ENCODE measurements around the gene KCNH4. TPM values are rescaled to one million over a fixed set of nuclear protein-coding genes. Genes with fewer than 3 reads are reported as not detected.

Gene KCNH4
- total and polyA plus RNA-seq, 4 donors = 0.01 TPM; not detected in 3

DNA sequence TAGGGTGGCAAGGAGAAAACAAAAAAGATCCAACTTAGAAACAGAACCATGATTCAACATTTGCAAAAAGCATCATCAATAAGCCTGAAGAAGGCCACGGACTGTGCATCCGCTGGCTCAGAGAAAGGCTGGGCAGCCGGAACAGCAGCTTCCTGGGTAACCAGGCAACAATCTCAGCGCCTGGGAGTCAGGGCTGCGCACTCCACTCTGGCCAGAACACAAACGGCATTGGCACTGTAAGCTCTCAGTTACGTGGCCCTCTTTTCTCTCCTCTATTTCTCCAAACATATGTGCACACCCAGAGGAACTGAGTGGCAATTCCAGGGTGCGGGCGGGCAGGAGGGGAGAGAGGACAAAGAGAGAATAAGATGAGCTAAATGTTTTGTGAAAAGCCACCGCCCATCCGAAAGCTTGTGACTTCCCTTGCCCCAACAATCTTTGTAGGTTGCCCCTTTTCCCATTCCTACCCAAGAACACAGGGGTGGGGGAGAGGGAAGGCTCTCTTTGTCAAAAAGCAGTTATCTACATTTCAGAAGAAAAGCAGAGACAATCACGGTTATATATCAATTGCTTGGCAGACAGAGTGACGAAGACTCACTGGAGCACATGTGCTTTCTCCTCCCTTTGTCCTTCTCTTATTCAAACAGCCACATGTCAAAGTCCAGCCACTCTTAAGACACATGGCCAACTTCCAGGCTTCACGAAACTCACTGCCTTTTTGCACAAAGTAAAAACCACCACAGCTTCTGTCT lies 19.9 kb upstream of the KCNH4 start:
- Histone ChIP-seq H3K9ac (ENCODE audit: low read depth in 1 of 2, low read length in 2 of 2) (no peak overlapping the region), H3K27me3 (ENCODE audit: control insufficient read depth in 4 of 4, insufficient read depth in 4 of 4, low read length in 3 of 4) (no peaks in the 10 kb centered on the region), H3K27ac (ENCODE audit: low read depth in 1 of 2, low read length in 2 of 2) (peak overlapping the region in 1 of 2 donors; percentile 41), H3K4me1 (ENCODE audit: control insufficient read depth in 4 of 4, insufficient read depth in 4 of 4, low read length in 3 of 4) (peaks cover 9 to 16% (median 13%) of the 10 kb centered on the region in 4 donors), H3K4me3 (ENCODE audit: low read depth in 1 of 3, low read length in 3 of 3) (no peak overlapping the region), H3K9me3 (ENCODE audit: control insufficient read depth in 4 of 4, low read length in 3 of 4) (no peaks in the 10 kb centered on the region), H3K36me3 (ENCODE audit: control insufficient read depth in 4 of 4, insufficient read depth in 3 of 4, low read depth in 1 of 4, low read length in 3 of 4) (peaks cover 1 to 19% (median 9%) of the 10 kb centered on the region in 4 donors)
- WGBS = 47% methylated on average over 14 of the region's 14 CpGs
- no peak for DNase-seq (ENCODE audit: low spot score)
- TF ChIP-seq HNF4A (conservative IDR thresholded peaks at IDR 0.05) (peak; percentile 73 to 74), RAD21 (IDR thresholded peaks at IDR 0.05) (peak in 1 of 2 donors; percentile 27), FOXA2 (IDR thresholded peaks at IDR 0.05) (peak; percentile 12), JUND (IDR thresholded peaks at IDR 0.05) (peak in 1 of 2 donors; percentile 21)
- TF ChIP-seq, protein P1, sequence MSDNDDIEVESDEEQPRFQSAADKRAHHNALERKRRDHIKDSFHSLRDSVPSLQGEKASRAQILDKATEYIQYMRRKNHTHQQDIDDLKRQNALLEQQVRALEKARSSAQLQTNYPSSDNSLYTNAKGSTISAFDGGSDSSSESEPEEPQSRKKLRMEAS (IDR thresholded peaks at IDR 0.05) = peak; percentile 71
- TF ChIP-seq, protein P2, sequence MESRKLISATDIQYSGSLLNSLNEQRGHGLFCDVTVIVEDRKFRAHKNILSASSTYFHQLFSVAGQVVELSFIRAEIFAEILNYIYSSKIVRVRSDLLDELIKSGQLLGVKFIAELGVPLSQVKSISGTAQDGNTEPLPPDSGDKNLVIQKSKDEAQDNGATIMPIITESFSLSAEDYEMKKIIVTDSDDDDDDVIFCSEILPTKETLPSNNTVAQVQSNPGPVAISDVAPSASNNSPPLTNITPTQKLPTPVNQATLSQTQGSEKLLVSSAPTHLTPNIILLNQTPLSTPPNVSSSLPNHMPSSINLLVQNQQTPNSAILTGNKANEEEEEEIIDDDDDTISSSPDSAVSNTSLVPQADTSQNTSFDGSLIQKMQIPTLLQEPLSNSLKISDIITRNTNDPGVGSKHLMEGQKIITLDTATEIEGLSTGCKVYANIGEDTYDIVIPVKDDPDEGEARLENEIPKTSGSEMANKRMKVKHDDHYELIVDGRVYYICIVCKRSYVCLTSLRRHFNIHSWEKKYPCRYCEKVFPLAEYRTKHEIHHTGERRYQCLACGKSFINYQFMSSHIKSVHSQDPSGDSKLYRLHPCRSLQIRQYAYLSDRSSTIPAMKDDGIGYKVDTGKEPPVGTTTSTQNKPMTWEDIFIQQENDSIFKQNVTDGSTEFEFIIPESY (IDR thresholded peaks at IDR 0.05) = no peak

DNA sequence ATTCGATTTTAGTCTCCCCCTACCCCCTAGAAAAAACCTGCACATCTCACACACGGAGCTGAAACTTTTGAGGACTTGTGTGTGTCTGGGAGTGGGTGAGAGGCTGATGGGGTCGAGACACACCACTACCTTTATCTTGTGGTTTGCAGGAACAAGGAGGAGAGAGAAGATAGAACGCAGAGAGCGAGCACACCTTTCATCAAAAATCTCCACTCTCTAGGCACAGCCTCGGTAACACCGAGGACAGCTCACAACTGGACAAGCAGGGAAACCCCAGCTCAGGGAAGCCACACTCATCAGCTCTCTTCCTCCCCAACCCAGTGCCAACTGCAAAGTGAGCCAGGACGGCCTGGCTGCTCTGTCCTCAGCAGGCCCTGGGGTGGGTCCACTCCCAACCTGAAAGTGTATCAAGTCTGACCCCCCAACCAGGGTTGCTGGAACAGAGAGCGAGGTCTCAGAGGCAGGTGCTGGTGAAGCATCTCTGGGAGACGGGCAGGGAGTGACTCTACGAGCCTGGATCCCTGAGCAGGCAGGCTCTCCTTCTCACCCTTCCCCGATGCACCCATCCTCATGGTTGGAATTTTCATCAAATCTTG lies 18.6 kb upstream of the KCNH4 start:
- WGBS = 90% methylated on average over 12 of the region's 12 CpGs
- Histone ChIP-seq H3K4me3 (ENCODE audit: low read depth in 1 of 3, low read length in 3 of 3) (no peak overlapping the region), H3K27me3 (ENCODE audit: control insufficient read depth in 4 of 4, insufficient read depth in 4 of 4, low read length in 3 of 4) (no peaks in the 10 kb centered on the region), H3K9me3 (ENCODE audit: control insufficient read depth in 4 of 4, low read length in 3 of 4) (no peaks in the 10 kb centered on the region), H3K4me1 (ENCODE audit: control insufficient read depth in 4 of 4, insufficient read depth in 4 of 4, low read length in 3 of 4) (peaks cover 10 to 16% (median 13%) of the 10 kb centered on the region in 4 donors), H3K9ac (ENCODE audit: low read depth in 1 of 2, low read length in 2 of 2) (no peak overlapping the region), H3K27ac (ENCODE audit: low read depth in 1 of 2, low read length in 2 of 2) (no peak overlapping the region), H3K36me3 (ENCODE audit: control insufficient read depth in 4 of 4, insufficient read depth in 3 of 4, low read depth in 1 of 4, low read length in 3 of 4) (peaks cover 1 to 16% (median 6%) of the 10 kb centered on the region in 4 donors)
- TF ChIP-seq NR2F2 (IDR thresholded peaks at IDR 0.05) = no peak
- no peak for TF ChIP-seq RAD21 (IDR thresholded peaks at IDR 0.05)
- no peak for TF ChIP-seq HNF4A (conservative IDR thresholded peaks at IDR 0.05)
- no peak for DNase-seq (ENCODE audit: low spot score)

DNA sequence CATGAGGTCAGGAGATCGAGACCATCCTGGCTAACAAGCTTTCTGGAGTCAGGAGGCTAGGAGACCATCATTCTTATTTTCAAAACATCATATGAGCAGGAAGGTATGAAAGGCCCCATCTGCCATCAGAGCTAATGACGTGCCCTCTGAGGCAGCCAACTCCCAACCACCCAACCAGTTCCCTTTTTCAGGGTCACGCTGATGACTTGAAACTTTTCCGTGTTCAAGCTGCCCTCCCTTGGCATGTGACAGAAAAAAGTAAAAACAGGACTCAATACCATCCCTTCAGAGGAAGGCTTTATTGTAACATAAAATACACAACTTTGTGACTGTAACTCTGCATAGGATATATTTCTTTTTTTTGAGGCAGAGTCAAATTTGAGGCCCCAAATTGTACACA lies 18.0 kb upstream of the KCNH4 start:
- DNase-seq (ENCODE audit: low spot score) = no peak

More for the DNA sequence above, 18.0 kb upstream of the KCNH4 start:
- Histone ChIP-seq H3K9ac (ENCODE audit: low read depth in 1 of 2, low read length in 2 of 2) (no peak overlapping the region), H3K9me3 (ENCODE audit: control insufficient read depth in 4 of 4, low read length in 3 of 4) (no peaks in the 10 kb centered on the region), H3K27me3 (ENCODE audit: control insufficient read depth in 4 of 4, insufficient read depth in 4 of 4, low read length in 3 of 4) (no peaks in the 10 kb centered on the region), H3K4me3 (ENCODE audit: low read depth in 1 of 3, low read length in 3 of 3) (no peak overlapping the region), H3K27ac (ENCODE audit: low read depth in 1 of 2, low read length in 2 of 2) (no peak overlapping the region), H3K4me1 (ENCODE audit: control insufficient read depth in 4 of 4, insufficient read depth in 4 of 4, low read length in 3 of 4) (peaks cover 10 to 16% (median 13%) of the 10 kb centered on the region in 4 donors), H3K36me3 (ENCODE audit: control insufficient read depth in 4 of 4, insufficient read depth in 3 of 4, low read depth in 1 of 4, low read length in 3 of 4) (peaks cover 0 to 11% (median 1%) of the 10 kb centered on the region in 4 donors)
- 93% methylated on average over 4 of the region's 4 CpGs for WGBS
- TF ChIP-seq EGR1 (IDR thresholded peaks at IDR 0.05; ENCODE audit: low read depth in 2 of 2) (no peak), NR2F2 (IDR thresholded peaks at IDR 0.05) (no peak), YY1 (IDR thresholded peaks at IDR 0.05) (no peak), FOXA2 (IDR thresholded peaks at IDR 0.05) (no peak), RXRA (IDR thresholded peaks at IDR 0.05) (no peak), FOXA1 (IDR thresholded peaks at IDR 0.05) (no peak)
- TF ChIP-seq, protein P2 (IDR thresholded peaks at IDR 0.05) = no peak
- TF ChIP-seq, protein P3, sequence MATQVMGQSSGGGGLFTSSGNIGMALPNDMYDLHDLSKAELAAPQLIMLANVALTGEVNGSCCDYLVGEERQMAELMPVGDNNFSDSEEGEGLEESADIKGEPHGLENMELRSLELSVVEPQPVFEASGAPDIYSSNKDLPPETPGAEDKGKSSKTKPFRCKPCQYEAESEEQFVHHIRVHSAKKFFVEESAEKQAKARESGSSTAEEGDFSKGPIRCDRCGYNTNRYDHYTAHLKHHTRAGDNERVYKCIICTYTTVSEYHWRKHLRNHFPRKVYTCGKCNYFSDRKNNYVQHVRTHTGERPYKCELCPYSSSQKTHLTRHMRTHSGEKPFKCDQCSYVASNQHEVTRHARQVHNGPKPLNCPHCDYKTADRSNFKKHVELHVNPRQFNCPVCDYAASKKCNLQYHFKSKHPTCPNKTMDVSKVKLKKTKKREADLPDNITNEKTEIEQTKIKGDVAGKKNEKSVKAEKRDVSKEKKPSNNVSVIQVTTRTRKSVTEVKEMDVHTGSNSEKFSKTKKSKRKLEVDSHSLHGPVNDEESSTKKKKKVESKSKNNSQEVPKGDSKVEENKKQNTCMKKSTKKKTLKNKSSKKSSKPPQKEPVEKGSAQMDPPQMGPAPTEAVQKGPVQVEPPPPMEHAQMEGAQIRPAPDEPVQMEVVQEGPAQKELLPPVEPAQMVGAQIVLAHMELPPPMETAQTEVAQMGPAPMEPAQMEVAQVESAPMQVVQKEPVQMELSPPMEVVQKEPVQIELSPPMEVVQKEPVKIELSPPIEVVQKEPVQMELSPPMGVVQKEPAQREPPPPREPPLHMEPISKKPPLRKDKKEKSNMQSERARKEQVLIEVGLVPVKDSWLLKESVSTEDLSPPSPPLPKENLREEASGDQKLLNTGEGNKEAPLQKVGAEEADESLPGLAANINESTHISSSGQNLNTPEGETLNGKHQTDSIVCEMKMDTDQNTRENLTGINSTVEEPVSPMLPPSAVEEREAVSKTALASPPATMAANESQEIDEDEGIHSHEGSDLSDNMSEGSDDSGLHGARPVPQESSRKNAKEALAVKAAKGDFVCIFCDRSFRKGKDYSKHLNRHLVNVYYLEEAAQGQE (IDR thresholded peaks at IDR 0.05) = no peak
- TF ChIP-seq, protein P1 (IDR thresholded peaks at IDR 0.05) = no peak
